ENCODE data around the gene CR1. TPM values are rescaled to one million over a fixed set of nuclear protein-coding genes. Genes with fewer than 3 reads are reported as not detected.
A peak's percentile ranks its signal among the peaks of the same experiment; 100 is the strongest.

The CR1 gene
- total and polyA plus RNA-seq, 9 of the 15 experiments (the other 6 are each of a cell fraction or from before 2014, with no cell fraction given), result 0.07 to 0.47 (median 0.18) TPM

- TF ChIP-seq HCFC1 (IDR thresholded peaks at IDR 0.05; ENCODE audit: low read depth, low read length), result no peak
- no peak for TF ChIP-seq ZFP1 (CRISPR knock-in tag; IDR thresholded peaks at IDR 0.05)
- TF ChIP-seq TAF15 (IDR thresholded peaks at IDR 0.05; ENCODE audit: low read depth, low read length), result no peak
- TF ChIP-seq CHD7 (IDR thresholded peaks at IDR 0.05; ENCODE audit: low read depth, low read length), result no peak
- no peak; the same call in none of the 2 replicates for TF ChIP-seq VEZF1 (CRISPR knock-in tag; IDR thresholded peaks at IDR 0.05)
- peak; percentile 65 for TF ChIP-seq ASH1L (IDR thresholded peaks at IDR 0.05; ENCODE audit: borderline replicate concordance, low read depth, partially characterized antibody)
- TF ChIP-seq ZNF133 (CRISPR knock-in tag; IDR thresholded peaks at IDR 0.05), result no peak
- TF ChIP-seq RHOXF2B (CRISPR knock-in tag; conservative IDR thresholded peaks at IDR 0.05), result no peak
- 0 out of 2 replicates have a peak, but pooled peaks have one; percentile 29 for TF ChIP-seq ZNF431 (CRISPR knock-in tag; IDR thresholded peaks at IDR 0.05)
- no peak for TF ChIP-seq IFI16 (CRISPR knock-in tag; IDR thresholded peaks at IDR 0.05)
- no peak for TF ChIP-seq ARID3A (IDR thresholded peaks at IDR 0.05; ENCODE audit: borderline replicate concordance, low read depth, low read length)
- peak; percentile 97 for TF ChIP-seq GATA2 (CRISPR knock-in tag; IDR thresholded peaks at IDR 0.05)
- TF ChIP-seq ZSCAN29 (IDR thresholded peaks at IDR 0.05), result no peak
Observed at GRCh38 chr1:207519505-207520399, 23.8 kb downstream of the CR1 start (continued).
